Endothelial cell of umbilical vein (primary cell): ENCODE measurements around the gene ARFGEF3. TPM values are rescaled to one million over a fixed set of nuclear protein-coding genes. Genes with fewer than 3 reads are reported as not detected.

Experiments used
- BruUV-seq: library from RNA; stranded (reverse); fragments of 400-500 nt; replicated peaks from 2 replicates; lab custom pipeline; 2021; lab: Mats Ljungman, UMichigan
- CTCF ChIA-PET: fragments of 300-600, 350-600 bp; sonication (Branson Sonifier 250); formaldehyde crosslinking; loops from one replicate; lab custom pipeline; 2021; ENCODE audit warnings: antibody characterized with exemption, inconsistent platforms; lab: Charles Lee
- POLR2A ChIA-PET: fragments of 300-600, 350-600 bp; sonication (Branson Sonifier 250); formaldehyde crosslinking; loops from one replicate; lab custom pipeline; 2021; ENCODE audit warnings: antibody characterized with exemption, inconsistent platforms; lab: Charles Lee
- DNase-seq: peaks from one replicate; pipeline ENCODE4 v3.0.0-alpha.2; 2011; ENCODE audit warnings: low read depth, low spot score
- FAIRE-seq: peaks from 2 replicates; lab custom pipeline; 2011; peaks lifted over from hg19 to GRCh38; lab: Jason Lieb, UNC
- H2AFZ ChIP-seq: 2 replicates; pipeline ENCODE4 v1.6.0; 2012; ENCODE audit warnings: low read depth, low read length, control low read depth, inconsistent platforms
- H3K27ac ChIP-seq: 2 replicates; pipeline ENCODE4 v1.5.1; 2011; ENCODE audit warnings: low read depth, mild to moderate bottlenecking, control low read depth, low read length, moderate library complexity; ENCODE audit not compliant: insufficient read depth
- H3K27me3 ChIP-seq, 2 experiments: 2 replicates each; pipeline versions ENCODE4 v1.6.0 to v1.6.1; 2011; ENCODE audit warnings: low read length in 2 of 2, mixed read lengths in 1 of 2; ENCODE audit not compliant: control insufficient read depth in 2 of 2, insufficient read depth in 2 of 2
- H3K36me3 ChIP-seq, 2 experiments: 2 replicates in 1 of 2; 3 replicates in 1 of 2; pipeline ENCODE4 v1.5.1; 2011; ENCODE audit warnings: low read length in 2 of 2, mild to moderate bottlenecking in 1 of 2, moderate library complexity in 1 of 2; ENCODE audit not compliant: control insufficient read depth in 2 of 2, insufficient read depth in 2 of 2; ENCODE audit errors: extremely low read depth in 1 of 2
- H3K4me1 ChIP-seq: 3 replicates; pipeline ENCODE4 v1.5.1; 2011; ENCODE audit warnings: mild to moderate bottlenecking, low read length; ENCODE audit not compliant: control insufficient read depth, insufficient read depth; ENCODE audit errors: extremely low read depth
- H3K4me2 ChIP-seq: 2 replicates; pipeline ENCODE4 v1.6.1; 2011; ENCODE audit warnings: low read length, control low read depth, mixed read lengths; ENCODE audit not compliant: insufficient read depth
- H3K4me3 ChIP-seq, 3 experiments: fragments of 200-600 bp in 1 of 3; sonication (generic), shearing (Covaris generic) in 1 of 3; replicated peaks in 1 of 3; 2 replicates each; pipeline ENCODE4 v1.5.1; 2011 to 2016; ENCODE audit warnings: control low read depth in 3 of 3, low read length in 3 of 3, mild to moderate bottlenecking in 2 of 3, inconsistent platforms in 1 of 3, low read depth in 1 of 3, moderate library complexity in 1 of 3; ENCODE audit not compliant: insufficient read depth in 1 of 3
- H3K79me2 ChIP-seq: 2 replicates; pipeline ENCODE4 v1.6.0; 2012; ENCODE audit warnings: low read length, inconsistent platforms; ENCODE audit not compliant: control insufficient read depth, insufficient read depth
- H3K9ac ChIP-seq: replicated peaks from 2 replicates; pipeline ENCODE3; 2011; ENCODE audit warnings: low read length, control low read depth; ENCODE audit not compliant: insufficient read depth; ENCODE audit errors: extremely low read depth
- H3K9me1 ChIP-seq: replicated peaks from 3 replicates; pipeline ENCODE4 v1.6.0; 2011; ENCODE audit warnings: mild to moderate bottlenecking, low read length; ENCODE audit not compliant: control insufficient read depth, insufficient read depth; ENCODE audit errors: extremely low read depth
- H3K9me3 ChIP-seq: replicated peaks from 2 replicates; pipeline ENCODE4 v1.5.1; 2012; ENCODE audit warnings: low read length, inconsistent platforms; ENCODE audit not compliant: control insufficient read depth, insufficient read depth
- H4K20me1 ChIP-seq: replicated peaks from 2 replicates; pipeline ENCODE3; 2011; ENCODE audit warnings: mild to moderate bottlenecking, low read length; ENCODE audit not compliant: control insufficient read depth, insufficient read depth; ENCODE audit errors: extremely low read depth
- EZH2 ChIP-seq: IDR thresholded peaks from 2 replicates; pipeline ENCODE4 v1.6.1; 2012; ENCODE audit warnings: borderline replicate concordance, low read depth, mild to moderate bottlenecking, moderate library complexity, low read length, inconsistent platforms; ENCODE audit not compliant: severe bottlenecking
- FOS ChIP-seq: IDR thresholded peaks from 2 replicates; pipeline ENCODE4 v1.6.1; 2011; ENCODE audit warnings: mild to moderate bottlenecking, low read length, moderate library complexity, borderline replicate concordance; ENCODE audit not compliant: insufficient read depth
- GATA2 ChIP-seq: IDR thresholded peaks from 2 replicates; pipeline ENCODE4 v1.7.0; 2011; ENCODE audit warnings: low read depth, mild to moderate bottlenecking, moderate library complexity, mixed read lengths, low read length; ENCODE audit not compliant: insufficient read length, insufficient read depth
- POLR2A ChIP-seq: IDR thresholded peaks from 2 replicates; pipeline ENCODE4 v1.6.1; 2012; ENCODE audit warnings: low read depth, mild to moderate bottlenecking, control low read depth, low read length
- POLR2AphosphoS5 ChIP-seq: IDR thresholded peaks from 2 replicates; pipeline ENCODE4 v1.6.1; 2012; ENCODE audit warnings: low read depth, mild to moderate bottlenecking, control low read depth, low read length, moderate library complexity; ENCODE audit not compliant: insufficient read depth
- dilution Hi-C: fragments of 300-500 bp; cut with MboI; formaldehyde crosslinking; loops from one replicate; pipeline ENCODE4 v1.15.0; 2019; ENCODE audit warnings: low sequenced_read_pairs; ENCODE audit not compliant: extremely low pct_ligation_motif_present
- intact Hi-C: fragments of 100-400 bp; cut with micrococcal nuclease; formaldehyde crosslinking; loops from one replicate; pipeline ENCODE4 v1.10.0; 2022
- polyA plus RNA-seq, 4 experiments: library from polyadenylated mRNA; depleted of rRNA in 3 of 4; stranded (reverse) in 3 of 4; unstranded in 1 of 4; fragments of >200 nt; gene quantifications; 2 replicates each; pipeline versions ENCODE4 v1.2.1 to v1.2.3, GENCODE V29; 2011 to 2012; ENCODE audit warnings: missing spikeins in 1 of 4
- total RNA-seq: library from RNA; stranded (reverse); gene quantifications from 2 replicates; pipeline ENCODE4 v1.2.3, GENCODE V29; 2021

Gene ARFGEF3
- total and polyA plus RNA-seq, 2 donors (not counting 3 experiments of a cell fraction or from before 2014, with no cell fraction given) = 1.3 to 7.3 TPM

GRCh38 chr6:138162111-138162954, 594 bp downstream of the ARFGEF3 start:
- Histone ChIP-seq H3K9me3 (no peaks in the 10 kb centered on the region), H3K36me3 (no peaks in the 10 kb centered on the region), H2AFZ (peak overlapping the region; percentile 96), H3K4me3 (peak overlapping the region; percentile 66 to 85 (median 80)), H3K4me1 (peaks cover 10% of the 10 kb centered on the region), H3K79me2 (no peaks in the 10 kb centered on the region), H3K27me3 (no peaks in the 10 kb centered on the region), H4K20me1 (no peaks in the 10 kb centered on the region), H3K27ac (peak overlapping the region; percentile 38), H3K9me1 (no peaks in the 10 kb centered on the region), H3K4me2 (peak overlapping the region; percentile 92), H3K9ac (peak overlapping the region; percentile 77)
- DNase-seq = peak; percentile 30
- peak; percentile 43 for TF ChIP-seq GATA2
- no peak for TF ChIP-seq POLR2AphosphoS5
- peak; percentile 27 for TF ChIP-seq EZH2
- no peak for TF ChIP-seq FOS
- TF ChIP-seq POLR2A = no peak
- intact Hi-C loops (loop anchor here (1.0 to 2.0 kb wide), 2 partner anchors 38 to 124 kb away; no protein-coding TSS in a partner anchor), dilution Hi-C loops (no loop called here)
- ChIA-PET POLR2A (no interaction called here), CTCF (interaction anchor here (0.7 to 1.6 kb wide), 4 partner anchors 46 to 245 kb away, joined by 3 to 4 read pairs (median 4); no protein-coding TSS in a partner anchor)
- FAIRE-seq = peak; percentile 43
- TSS peak; percentile 47 for BruUV-seq
